22Rv1 (cell line): ENCODE data around the gene UNC50.

Experiments used
- ZFX ChIP-seq: fragments of 450-650 bp; IDR thresholded peaks from 2 replicates; pipeline ENCODE4 v1.6.1; 2017; ENCODE audit warnings: antibody characterized with exemption, borderline replicate concordance
- TF ChIP-seq, protein P1 (sequence below): fragments of 450-650 bp; IDR thresholded peaks from 2 replicates; pipeline ENCODE4 v1.5.1; 2017; ENCODE audit warnings: mild to moderate bottlenecking

DNA sequence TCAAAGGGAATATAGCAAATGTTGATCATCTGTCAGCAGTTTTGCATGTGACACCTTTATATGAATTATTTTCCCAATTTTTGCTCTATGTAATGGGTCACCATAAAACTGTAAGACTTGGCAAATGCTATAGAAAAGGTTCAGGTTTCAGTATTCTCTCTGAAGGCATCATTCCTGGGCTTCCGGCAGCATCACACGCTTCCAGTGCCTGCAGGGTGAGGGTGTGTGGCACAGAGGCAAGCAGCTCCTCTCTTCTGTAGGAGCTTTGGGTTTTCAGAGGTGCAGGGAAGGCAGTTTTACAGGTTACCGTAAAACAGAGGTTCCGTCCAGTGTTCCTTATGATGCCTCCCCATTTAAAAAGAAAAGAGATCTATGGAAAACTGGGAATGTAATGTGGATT, 18.9 kb upstream of the UNC50 start:
- TF ChIP-seq, protein P1, sequence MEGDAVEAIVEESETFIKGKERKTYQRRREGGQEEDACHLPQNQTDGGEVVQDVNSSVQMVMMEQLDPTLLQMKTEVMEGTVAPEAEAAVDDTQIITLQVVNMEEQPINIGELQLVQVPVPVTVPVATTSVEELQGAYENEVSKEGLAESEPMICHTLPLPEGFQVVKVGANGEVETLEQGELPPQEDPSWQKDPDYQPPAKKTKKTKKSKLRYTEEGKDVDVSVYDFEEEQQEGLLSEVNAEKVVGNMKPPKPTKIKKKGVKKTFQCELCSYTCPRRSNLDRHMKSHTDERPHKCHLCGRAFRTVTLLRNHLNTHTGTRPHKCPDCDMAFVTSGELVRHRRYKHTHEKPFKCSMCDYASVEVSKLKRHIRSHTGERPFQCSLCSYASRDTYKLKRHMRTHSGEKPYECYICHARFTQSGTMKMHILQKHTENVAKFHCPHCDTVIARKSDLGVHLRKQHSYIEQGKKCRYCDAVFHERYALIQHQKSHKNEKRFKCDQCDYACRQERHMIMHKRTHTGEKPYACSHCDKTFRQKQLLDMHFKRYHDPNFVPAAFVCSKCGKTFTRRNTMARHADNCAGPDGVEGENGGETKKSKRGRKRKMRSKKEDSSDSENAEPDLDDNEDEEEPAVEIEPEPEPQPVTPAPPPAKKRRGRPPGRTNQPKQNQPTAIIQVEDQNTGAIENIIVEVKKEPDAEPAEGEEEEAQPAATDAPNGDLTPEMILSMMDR: no peak
- no peak for TF ChIP-seq ZFX
